Right lobe of liver (tissue), 6 donors: ENCODE data around the gene RAB10. TPM values are rescaled to one million over a fixed set of nuclear protein-coding genes. Genes with fewer than 3 reads are reported as not detected.
A peak's percentile ranks its signal among the peaks of the same experiment; 100 is the strongest.
"Not testable (repeated sequence)": the region's sequence is repeated elsewhere in the genome, so short reads cannot be mapped to it uniquely, and the experiment has no call there.

ENCODE experiments used
- ATAC-seq, 4 donors: fragments of 200-7000 bp; cut with Tn5 transposase; one replicate each; pipeline ENCODE4 v1.9.1; 2020; ENCODE audit warnings: mild to moderate bottlenecking in 4 of 4, moderate library complexity in 4 of 4
- DNase-seq, 3 donors: peaks; one replicate each; pipeline ENCODE4 v3.0.0-alpha.2; 2020
- H3K27ac ChIP-seq, 3 donors: fragments of 200-600 bp; one replicate each; pipeline ENCODE4 v1.8.0; 2022
- H3K27me3 ChIP-seq, 2 donors: fragments of 200-600 bp; one replicate each; pipeline ENCODE4 v1.8.0; 2022
- H3K36me3 ChIP-seq, 4 donors: fragments of 200-600 bp; sonication (generic) in 1 of 4; one replicate each; pipeline versions ENCODE4 v1.5.1 to v1.8.0; 2017 to 2022; ENCODE audit warnings: control low read depth in 1 of 4
- H3K4me1 ChIP-seq, 4 donors: fragments of 200-600 bp; sonication (generic) in 1 of 4; one replicate each; pipeline versions ENCODE4 v1.5.1 to v1.8.0; 2017 to 2022; ENCODE audit warnings: control low read depth in 1 of 4
- H3K4me3 ChIP-seq, 3 donors: fragments of 200-600 bp; one replicate each; pipeline ENCODE4 v1.8.0; 2022
- H3K9me3 ChIP-seq, 4 donors: fragments of 200-600 bp; sonication (generic) in 1 of 4; one replicate each; pipeline versions ENCODE4 v1.5.1 to v1.8.0; 2017 to 2022; ENCODE audit warnings: control low read depth in 1 of 4
- CTCF ChIP-seq, 4 donors: fragments of 200-600 bp in 3 of 4; fragments of 450-650 bp in 1 of 4; IDR thresholded peaks; one replicate each; pipeline versions ENCODE4 v1.5.1 to v1.8.0; 2016 to 2022; ENCODE audit warnings: antibody characterized with exemption in 4 of 4, mild to moderate bottlenecking in 2 of 4
- POLR2A ChIP-seq: fragments of 450-650 bp; IDR thresholded peaks from one replicate; pipeline ENCODE4 v1.6.1; 2017; ENCODE audit warnings: antibody characterized with exemption, mild to moderate bottlenecking
- WGBS: methylation state at CpG from one replicate; pipeline ENCODE4 v1.1.6; 2018; ENCODE audit warnings: low coverage, low lambda C conversion rate; ENCODE audit not compliant: insufficient coverage; ENCODE audit errors: missing lambda C conversion rate; 5-methylcytosine and 5-hydroxymethylcytosine counted together
- intact Hi-C, 2 donors: fragments of 100-400 bp; cut with DNase I; formaldehyde crosslinking; loops; one replicate each; pipeline versions ENCODE4 v1.11.2 to v1.14.1; 2022
- total RNA-seq, 6 experiments: library from RNA; depleted of rRNA in 2 of 6; stranded (reverse); fragments of >200 nt in 2 of 6; fragmentation: NEBNext Ultra II Directional in 3 of 6; extraction: Animal tissue kit (Norgen Biotek cat#: 25700) in 3 of 6; gene quantifications; one replicate each; pipeline versions ENCODE4 v1.1.0 to v1.2.4, GENCODE V29; 2016 to 2023
- donor health status: DM: no; HTN: yes; CAD: no.
- donor health status: DM: no; HTN: no; CAD: no.
- donor health status: DM: no; HTN: no; CAD: no.
- donor health status: DM: no; HTN: yes; CAD: no.
- donor health status: DM: no; HTN: yes; CAD: no.

The RAB10 gene
- total RNA-seq, 6 experiments from 2014 or later: 41.6 to 95.1 (median 70.6) TPM

GRCh38 chr2:25992556-25992955 lies 41.3 kb upstream of the RAB10 start:
- Histone ChIP-seq H3K27ac (no peak overlapping the region), H3K27me3 (no peaks in the 10 kb centered on the region), H3K4me1 (peaks cover 0 to 3% (median under 1%) of the 10 kb centered on the region in 4 donors), H3K4me3 (no peak overlapping the region), H3K36me3 (no peaks in the 10 kb centered on the region), H3K9me3 (no peaks in the 10 kb centered on the region)
- WGBS: 88% methylated on average over 8 of the region's 8 CpGs
- ATAC-seq (no peak), DNase-seq (no peak)
- intact Hi-C loops: loop anchor here in 1 of 2 donors (10.0 kb wide), 1 partner anchor 152 kb away; no protein-coding TSS in a partner anchor
- no peak for TF ChIP-seq CTCF (IDR thresholded peaks at IDR 0.05)
- no peak for TF ChIP-seq POLR2A

GRCh38 chr2:25993049-25993448 lies 40.8 kb upstream of the RAB10 start:
- Histone ChIP-seq H3K27ac (no peak overlapping the region), H3K4me1 (peaks cover 0 to 6% (median 2%) of the 10 kb centered on the region in 4 donors), H3K27me3 (no peaks in the 10 kb centered on the region), H3K36me3 (no peaks in the 10 kb centered on the region), H3K9me3 (no peaks in the 10 kb centered on the region), H3K4me3 (no peak overlapping the region)
- intact Hi-C loops: loop anchor here in 1 of 2 donors (10.0 kb wide), 1 partner anchor 152 kb away; no protein-coding TSS in a partner anchor
- 83% methylated on average over 5 of the region's 5 CpGs for WGBS
- ATAC-seq (no peak), DNase-seq (no peak)
- TF ChIP-seq CTCF (IDR thresholded peaks at IDR 0.05) (no peak), POLR2A (no peak)

GRCh38 chr2:25994509-25994908 lies 39.4 kb upstream of the RAB10 start:
- intact Hi-C loops: loop anchor here in 1 of 2 donors (10.0 kb wide), 1 partner anchor 150 kb away; no protein-coding TSS in a partner anchor
- WGBS: 96% methylated on average over 8 of the region's 15 CpGs
- ATAC-seq (no peak), DNase-seq (no peak)
- Histone ChIP-seq H3K36me3 (no peaks in the 10 kb centered on the region), H3K9me3 (no peaks in the 10 kb centered on the region), H3K27me3 (no peaks in the 10 kb centered on the region), H3K4me1 (peaks cover 0 to 10% (median 2%) of the 10 kb centered on the region in 4 donors), H3K27ac (no peak overlapping the region), H3K4me3 (no peak overlapping the region)
- no peak for TF ChIP-seq POLR2A
- TF ChIP-seq CTCF (IDR thresholded peaks at IDR 0.05): no peak

- TF ChIP-seq POLR2A (no peak), CTCF (IDR thresholded peaks at IDR 0.05) (no peak)
- WGBS: 67% methylated on average over 1 of the region's 1 CpG
- intact Hi-C loops: loop anchor here in 1 of 2 donors (10.0 kb wide), 1 partner anchor 148 kb away; no protein-coding TSS in a partner anchor
Observed at GRCh38 chr2:25996844-25997243, 37.0 kb upstream of the RAB10 start.

GRCh38 chr2:25998816-25999383 lies 35.0 kb upstream of the RAB10 start:
- H3K36me3 ChIP-seq, DNase-seq, H3K27me3 ChIP-seq, ATAC-seq, H3K9me3 ChIP-seq, H3K27ac ChIP-seq, H3K4me3 ChIP-seq: not testable (repeated sequence)
- intact Hi-C loops: loop anchor here in 1 of 2 donors (10.0 kb wide), 1 partner anchor 146 kb away; no protein-coding TSS in a partner anchor
- H3K4me1 ChIP-seq: peaks cover 0 to 26% (median 2%) of the 10 kb centered on the region in 4 donors
- WGBS: 92% methylated on average over 6 of the region's 13 CpGs

More at GRCh38 chr2:25996844-25997243, 37.0 kb upstream of the RAB10 start:
- Histone ChIP-seq H3K4me3 (no peak overlapping the region), H3K4me1 (peaks cover 0 to 22% (median 2%) of the 10 kb centered on the region in 4 donors), H3K27me3 (no peaks in the 10 kb centered on the region), H3K9me3 (no peaks in the 10 kb centered on the region), H3K27ac (no peak overlapping the region), H3K36me3 (no peaks in the 10 kb centered on the region)
- ATAC-seq (no peak), DNase-seq (no peak)

GRCh38 chr2:25999406-25999805 lies 34.5 kb upstream of the RAB10 start:
- DNase-seq: not testable (repeated sequence)
- intact Hi-C loops: loop anchor here in 1 of 2 donors (10.0 kb wide), 1 partner anchor 145 kb away; no protein-coding TSS in a partner anchor
- 59% methylated on average over 7 of the region's 7 CpGs for WGBS

More at GRCh38 chr2:25999406-25999805, 34.5 kb upstream of the RAB10 start:
- ATAC-seq: peak in 1 of 4 donors; percentile 20
- H3K36me3 ChIP-seq, H3K27me3 ChIP-seq, H3K27ac ChIP-seq, H3K9me3 ChIP-seq, H3K4me3 ChIP-seq: not testable (repeated sequence)
- peaks cover 0 to 26% (median 2%) of the 10 kb centered on the region in 4 donors for H3K4me1 ChIP-seq
